Measurements from ENCODE around the gene CLDN7.

Gene CLDN7

DNA sequence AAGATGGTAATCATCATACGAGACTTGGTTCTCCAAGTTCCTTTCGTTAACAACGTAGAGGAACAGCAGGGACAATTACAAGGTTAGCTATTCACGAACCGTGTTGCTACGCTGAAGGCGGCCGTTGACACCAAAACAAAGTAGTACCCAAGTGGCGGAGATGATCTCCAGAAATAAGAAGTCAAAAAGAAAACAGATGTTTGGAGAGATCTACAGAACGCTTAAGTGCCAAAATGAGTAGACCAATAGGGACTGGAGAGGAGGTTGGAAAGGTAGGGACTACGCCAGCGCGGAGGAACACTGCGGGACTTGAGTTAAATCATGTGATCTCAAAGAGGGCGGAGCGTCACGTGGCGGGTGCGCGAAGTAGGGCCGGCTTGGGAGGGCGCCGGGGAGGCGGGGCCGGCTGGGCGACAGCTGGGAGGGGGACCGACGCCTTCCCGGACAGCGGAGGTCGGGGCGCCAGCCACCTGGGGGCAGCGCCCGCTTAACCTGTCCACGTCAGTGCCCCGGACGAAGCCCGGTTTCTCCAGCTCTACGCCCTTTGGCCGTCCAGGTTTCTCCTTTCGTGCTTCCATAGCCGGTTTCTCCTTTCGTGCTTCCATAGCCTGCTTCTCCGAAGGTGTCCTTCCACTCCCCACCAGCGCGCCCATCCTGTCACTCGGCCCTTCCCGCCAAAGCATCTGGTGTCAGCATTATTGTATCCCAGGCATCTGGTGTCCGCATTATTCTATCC is 19.4 kb downstream of the CLDN7 start:
- peak; percentile 87 for DNase-seq (ENCODE audit: low read depth)
- peak overlapping the region; percentile 67 for H3K4me3 ChIP-seq (ENCODE audit: control insufficient read depth, low read depth, low read length)
- TF ChIP-seq, protein P1, sequence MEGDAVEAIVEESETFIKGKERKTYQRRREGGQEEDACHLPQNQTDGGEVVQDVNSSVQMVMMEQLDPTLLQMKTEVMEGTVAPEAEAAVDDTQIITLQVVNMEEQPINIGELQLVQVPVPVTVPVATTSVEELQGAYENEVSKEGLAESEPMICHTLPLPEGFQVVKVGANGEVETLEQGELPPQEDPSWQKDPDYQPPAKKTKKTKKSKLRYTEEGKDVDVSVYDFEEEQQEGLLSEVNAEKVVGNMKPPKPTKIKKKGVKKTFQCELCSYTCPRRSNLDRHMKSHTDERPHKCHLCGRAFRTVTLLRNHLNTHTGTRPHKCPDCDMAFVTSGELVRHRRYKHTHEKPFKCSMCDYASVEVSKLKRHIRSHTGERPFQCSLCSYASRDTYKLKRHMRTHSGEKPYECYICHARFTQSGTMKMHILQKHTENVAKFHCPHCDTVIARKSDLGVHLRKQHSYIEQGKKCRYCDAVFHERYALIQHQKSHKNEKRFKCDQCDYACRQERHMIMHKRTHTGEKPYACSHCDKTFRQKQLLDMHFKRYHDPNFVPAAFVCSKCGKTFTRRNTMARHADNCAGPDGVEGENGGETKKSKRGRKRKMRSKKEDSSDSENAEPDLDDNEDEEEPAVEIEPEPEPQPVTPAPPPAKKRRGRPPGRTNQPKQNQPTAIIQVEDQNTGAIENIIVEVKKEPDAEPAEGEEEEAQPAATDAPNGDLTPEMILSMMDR (IDR thresholded peaks at IDR 0.05; ENCODE audit: control insufficient read depth, insufficient read depth, low read depth, low read length, missing control alignments): no peak

DNA sequence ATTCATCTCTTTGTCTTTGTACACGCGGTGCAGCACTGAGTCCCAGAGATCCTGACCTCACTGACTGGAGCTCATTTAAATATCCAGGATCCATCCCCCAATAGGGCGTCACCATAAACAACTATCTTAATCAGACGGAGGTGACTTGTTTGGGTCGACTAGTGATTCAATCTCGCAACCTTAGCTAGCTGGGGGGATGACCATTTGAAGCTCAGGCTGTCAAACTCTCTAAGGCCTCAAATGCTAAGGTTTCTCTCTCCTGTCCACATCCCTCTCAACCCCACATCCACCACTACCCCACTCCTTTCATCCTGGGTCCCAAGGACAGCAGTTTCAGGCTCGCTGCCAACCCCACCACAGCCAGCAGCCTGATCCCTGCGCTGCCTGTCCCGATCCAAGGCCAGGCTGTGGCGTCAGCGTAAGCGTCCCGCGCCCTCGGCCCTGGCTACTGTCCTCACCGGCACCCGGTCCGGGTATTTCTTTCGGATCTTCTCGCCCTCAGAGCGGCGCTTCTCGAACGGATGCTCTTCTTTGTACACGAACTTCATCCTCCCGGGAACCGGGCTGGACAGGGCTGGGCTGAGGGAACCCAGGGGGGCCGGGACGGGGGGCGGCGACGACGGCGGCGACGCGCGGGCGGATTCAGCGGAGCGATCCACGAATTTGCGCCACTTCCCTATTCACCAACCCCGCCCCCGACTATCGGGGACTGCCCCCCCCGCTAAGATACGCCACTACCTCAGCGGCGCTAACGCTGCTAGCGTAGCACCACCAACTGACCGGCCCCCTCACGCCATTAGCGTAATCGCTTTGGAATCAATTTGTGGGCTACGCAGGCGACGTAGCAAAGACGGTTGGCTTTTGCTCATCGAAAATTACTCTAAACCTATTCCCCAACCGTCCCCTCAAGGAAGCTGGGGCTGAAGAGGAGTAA is 20.2 kb downstream of the CLDN7 start, which contains the start of gene GABARAP:
TSS of gene GABARAP (minus strand) at position 667 of the 934 bp plus-strand sequence. CDS start at position 548, 119 bp downstream.
- peak; percentile 71 for DNase-seq (ENCODE audit: low read depth)
- TF ChIP-seq, protein P1 (IDR thresholded peaks at IDR 0.05; ENCODE audit: control insufficient read depth, insufficient read depth, low read depth, low read length, missing control alignments): no peak
- H3K4me3 ChIP-seq (ENCODE audit: control insufficient read depth, low read depth, low read length): peak within 1 kb of the TSS; percentile 67

DNA sequence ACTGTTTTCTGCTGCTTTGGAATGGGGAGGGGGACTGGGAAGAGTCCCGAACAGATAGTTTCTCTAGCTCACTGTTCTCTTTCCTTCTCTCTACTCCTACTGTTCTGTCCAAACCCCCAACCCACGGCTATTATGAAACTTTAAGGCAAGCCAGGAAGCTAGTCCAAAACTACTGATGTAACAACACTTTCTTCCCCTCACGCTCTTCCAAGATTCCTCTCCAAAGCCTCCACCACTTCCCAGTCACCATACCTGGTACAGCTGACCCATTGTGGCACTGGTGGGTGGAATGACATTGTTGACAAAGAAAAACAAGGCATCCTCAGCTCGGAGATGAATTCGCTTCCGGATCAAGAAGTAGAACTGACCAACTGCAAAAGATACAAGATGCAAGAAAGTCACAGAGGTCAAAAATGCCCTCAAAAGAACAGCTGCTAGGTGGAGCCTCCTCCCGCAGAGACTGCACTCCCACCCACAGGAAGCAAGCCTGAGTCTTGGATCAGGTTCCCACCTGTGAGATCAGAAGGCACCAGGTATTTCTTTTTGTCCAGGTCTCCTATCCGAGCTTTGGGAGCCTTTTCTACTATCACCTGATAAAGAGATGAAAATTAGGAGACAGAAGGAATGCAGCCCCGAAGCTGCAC is 21.1 kb downstream of the CLDN7 start:
- H3K4me3 ChIP-seq (ENCODE audit: control insufficient read depth, low read depth, low read length): peak overlapping the region; percentile 67
- DNase-seq (ENCODE audit: low read depth): no peak
- TF ChIP-seq, protein P1 (IDR thresholded peaks at IDR 0.05; ENCODE audit: control insufficient read depth, insufficient read depth, low read depth, low read length, missing control alignments): no peak

DNA sequence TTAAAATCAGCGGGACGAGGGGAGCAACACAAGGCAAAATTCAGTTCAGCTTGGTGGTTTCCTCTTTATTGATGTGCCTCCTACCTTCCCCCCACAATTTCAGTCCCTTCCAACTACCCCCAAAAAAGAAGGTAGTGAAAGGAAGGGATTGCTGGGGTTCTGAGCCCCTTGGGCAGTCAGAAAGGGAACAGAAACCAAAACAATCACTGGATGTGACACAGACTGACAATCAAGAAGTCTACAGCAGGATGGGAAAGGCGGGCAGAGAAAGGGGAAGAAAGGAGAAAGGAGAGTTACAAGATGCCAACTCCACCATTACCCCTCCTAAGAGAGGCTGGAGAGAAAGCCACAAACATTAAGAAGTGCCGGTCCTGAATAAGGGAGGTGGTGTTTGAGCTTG is 21.9 kb downstream of the CLDN7 start:
- TF ChIP-seq, protein P1 (IDR thresholded peaks at IDR 0.05; ENCODE audit: control insufficient read depth, insufficient read depth, low read depth, low read length, missing control alignments): no peak
- DNase-seq (ENCODE audit: low read depth): no peak

DNA sequence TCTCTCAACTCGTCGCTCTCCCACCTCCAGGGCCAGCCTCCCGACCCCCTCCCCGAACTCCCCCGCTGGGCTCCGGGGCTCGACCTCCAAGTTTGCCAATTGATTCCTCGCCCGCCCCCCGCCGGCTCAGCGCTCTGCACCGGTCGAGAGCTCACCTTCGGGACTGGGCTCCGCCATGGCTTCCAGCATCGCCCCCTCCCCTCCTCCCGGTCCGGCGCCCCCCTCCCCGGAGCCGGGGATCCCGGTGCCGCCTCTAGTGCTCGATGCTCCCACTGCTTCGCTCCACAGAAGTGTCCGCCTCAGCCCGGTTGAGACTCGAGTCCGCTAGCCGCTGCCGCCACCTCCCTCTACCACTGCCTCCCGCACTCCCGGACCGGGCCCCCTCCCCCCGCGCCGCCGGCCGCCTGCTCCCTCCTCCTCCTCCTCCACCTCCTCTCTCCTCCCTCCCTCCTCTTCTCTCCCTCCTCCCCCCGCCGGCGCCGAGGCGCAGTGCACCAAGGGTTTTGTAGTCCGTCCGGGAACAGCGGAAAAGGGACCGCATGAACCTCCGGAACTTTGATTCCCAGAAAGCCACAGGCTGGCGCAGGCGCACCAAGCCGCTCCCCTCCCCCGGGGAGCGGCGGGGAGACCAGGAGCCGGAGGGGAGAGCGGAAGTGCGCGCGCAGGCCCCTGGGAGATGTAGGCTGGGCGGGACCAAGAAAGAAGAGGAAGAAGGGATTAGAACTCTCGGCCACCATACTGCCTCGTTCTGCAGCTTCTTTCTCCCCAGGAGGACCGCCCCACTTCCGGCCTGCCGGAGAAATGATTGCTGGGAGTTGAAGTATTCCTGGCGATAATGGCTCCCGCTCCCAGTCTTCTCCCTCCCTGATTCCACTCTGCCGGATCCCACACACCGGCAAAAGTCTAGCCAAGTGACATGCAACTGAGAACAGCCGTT is 22.9 kb downstream of the CLDN7 start, which contains the start of gene PHF23:
TSS of gene PHF23 (minus strand) at position 367 of the 937 bp plus-strand sequence. CDS start at position 189, 178 bp downstream.
- TF ChIP-seq, protein P1 (IDR thresholded peaks at IDR 0.05; ENCODE audit: control insufficient read depth, insufficient read depth, low read depth, low read length, missing control alignments): no peak
- DNase-seq (ENCODE audit: low read depth): peak; percentile 98
- H3K4me3 ChIP-seq (ENCODE audit: control insufficient read depth, low read depth, low read length): peak within 1 kb of the TSS; percentile 73

More for the DNA sequence above, 21.9 kb downstream of the CLDN7 start:
- H3K4me3 ChIP-seq (ENCODE audit: control insufficient read depth, low read depth, low read length): peak overlapping the region; percentile 67

Data from AG09309 (cell line).